ENCODE results near the gene PATJ.
"Not testable (repeated sequence)": the region's sequence is repeated elsewhere in the genome, so short reads cannot be mapped to it uniquely, and the experiment has no call there.

The PATJ gene, protein sequence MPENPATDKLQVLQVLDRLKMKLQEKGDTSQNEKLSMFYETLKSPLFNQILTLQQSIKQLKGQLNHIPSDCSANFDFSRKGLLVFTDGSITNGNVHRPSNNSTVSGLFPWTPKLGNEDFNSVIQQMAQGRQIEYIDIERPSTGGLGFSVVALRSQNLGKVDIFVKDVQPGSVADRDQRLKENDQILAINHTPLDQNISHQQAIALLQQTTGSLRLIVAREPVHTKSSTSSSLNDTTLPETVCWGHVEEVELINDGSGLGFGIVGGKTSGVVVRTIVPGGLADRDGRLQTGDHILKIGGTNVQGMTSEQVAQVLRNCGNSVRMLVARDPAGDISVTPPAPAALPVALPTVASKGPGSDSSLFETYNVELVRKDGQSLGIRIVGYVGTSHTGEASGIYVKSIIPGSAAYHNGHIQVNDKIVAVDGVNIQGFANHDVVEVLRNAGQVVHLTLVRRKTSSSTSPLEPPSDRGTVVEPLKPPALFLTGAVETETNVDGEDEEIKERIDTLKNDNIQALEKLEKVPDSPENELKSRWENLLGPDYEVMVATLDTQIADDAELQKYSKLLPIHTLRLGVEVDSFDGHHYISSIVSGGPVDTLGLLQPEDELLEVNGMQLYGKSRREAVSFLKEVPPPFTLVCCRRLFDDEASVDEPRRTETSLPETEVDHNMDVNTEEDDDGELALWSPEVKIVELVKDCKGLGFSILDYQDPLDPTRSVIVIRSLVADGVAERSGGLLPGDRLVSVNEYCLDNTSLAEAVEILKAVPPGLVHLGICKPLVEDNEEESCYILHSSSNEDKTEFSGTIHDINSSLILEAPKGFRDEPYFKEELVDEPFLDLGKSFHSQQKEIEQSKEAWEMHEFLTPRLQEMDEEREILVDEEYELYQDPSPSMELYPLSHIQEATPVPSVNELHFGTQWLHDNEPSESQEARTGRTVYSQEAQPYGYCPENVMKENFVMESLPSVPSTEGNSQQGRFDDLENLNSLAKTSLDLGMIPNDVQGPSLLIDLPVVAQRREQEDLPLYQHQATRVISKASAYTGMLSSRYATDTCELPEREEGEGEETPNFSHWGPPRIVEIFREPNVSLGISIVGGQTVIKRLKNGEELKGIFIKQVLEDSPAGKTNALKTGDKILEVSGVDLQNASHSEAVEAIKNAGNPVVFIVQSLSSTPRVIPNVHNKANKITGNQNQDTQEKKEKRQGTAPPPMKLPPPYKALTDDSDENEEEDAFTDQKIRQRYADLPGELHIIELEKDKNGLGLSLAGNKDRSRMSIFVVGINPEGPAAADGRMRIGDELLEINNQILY (N-terminal part only)

DNA sequence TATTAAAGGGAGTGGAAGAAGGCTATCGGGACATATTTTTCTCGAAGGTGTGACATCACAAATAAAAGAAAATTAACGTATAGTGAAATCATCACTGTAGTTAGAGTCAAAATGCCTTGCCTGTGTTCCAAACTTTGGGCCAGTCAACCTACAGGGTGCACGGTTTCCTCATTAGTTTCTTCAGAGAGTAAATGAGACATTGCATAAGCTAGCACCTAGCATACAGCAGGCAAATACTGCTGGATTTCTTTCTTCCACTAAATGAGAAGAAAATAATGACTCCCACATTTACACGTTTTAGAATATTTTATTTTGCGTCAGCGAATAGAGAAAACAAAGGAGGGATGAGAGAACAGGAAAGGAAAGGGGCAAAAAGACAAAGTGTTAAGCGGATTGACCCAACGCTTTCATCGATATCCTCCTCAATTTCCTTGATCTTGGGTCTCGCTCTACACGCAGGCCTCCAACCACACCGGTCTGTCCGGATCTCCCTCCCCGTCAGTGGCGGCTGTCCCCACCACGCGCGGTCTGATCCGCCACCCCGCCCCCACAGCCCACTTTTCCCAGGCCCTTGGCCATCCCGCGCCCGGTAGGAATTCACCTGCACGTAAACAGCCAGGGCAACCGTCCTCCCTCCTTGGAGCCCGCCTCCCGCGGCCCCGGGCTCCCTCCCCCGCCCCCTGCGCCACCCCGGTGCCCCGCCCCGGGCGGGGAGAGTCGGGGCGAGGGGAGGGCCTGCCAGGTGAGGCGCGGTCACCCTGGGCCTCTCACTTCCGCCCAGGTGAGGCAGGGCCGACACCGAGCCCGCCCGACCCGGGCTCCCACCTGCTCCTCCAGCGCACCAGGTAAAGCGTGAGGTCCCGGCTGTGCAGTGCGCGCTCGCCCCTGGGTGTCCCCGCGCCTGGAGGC, at the start of gene PATJ:
TSS of gene PATJ (plus strand) at position 770 of the 909 bp plus-strand sequence. CDS start 20,413 bp downstream, outside the sequence.
- in situ Hi-C loops (cut with MboI; ENCODE audit: low sequenced_read_pairs) = no loop called here

DNA sequence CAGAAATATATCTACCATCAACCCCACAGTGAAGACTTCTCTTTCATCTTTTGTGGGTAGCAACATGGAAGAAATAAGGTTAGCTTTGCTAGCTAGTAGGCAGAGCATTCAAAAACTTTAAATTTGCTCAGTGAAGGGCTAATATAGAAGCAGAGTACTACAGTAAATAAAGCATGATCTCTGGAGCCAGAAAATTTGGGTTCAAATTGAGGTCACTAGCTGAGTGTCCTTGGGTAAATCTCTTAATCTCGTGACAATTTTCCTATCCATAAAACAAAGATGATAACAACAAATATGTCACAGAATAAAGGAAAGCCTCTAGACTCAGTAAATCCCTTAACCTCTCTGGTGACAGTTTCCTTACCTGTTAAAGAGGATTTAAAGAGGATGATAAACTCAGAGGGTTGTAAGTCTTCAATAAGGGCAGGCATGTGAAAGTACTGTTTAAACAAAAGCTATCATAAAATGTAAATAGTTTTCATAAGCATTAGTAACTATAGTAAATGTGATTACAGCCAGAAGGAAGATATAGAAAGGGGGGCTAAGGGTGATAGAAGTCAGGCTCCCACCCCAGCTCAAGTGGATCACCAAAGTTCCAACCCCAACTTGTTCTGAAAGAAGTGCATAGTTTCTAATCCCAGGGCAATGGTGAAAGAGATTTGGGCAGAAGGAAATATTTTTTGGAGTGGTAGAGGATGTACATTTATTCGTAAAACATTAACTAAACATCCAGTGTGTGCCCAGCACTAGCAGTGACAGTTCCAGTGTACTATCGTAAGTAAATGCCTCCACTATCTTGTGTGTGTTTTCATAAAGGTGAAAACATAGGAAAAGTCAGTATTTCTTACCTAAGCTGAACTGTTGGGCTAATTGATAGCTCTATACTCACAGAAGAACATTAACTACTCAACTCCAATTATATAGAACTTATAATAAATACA, 42.1 kb upstream of the PATJ start:
- in situ Hi-C loops (cut with MboI; ENCODE audit: low sequenced_read_pairs) = no loop called here

DNA sequence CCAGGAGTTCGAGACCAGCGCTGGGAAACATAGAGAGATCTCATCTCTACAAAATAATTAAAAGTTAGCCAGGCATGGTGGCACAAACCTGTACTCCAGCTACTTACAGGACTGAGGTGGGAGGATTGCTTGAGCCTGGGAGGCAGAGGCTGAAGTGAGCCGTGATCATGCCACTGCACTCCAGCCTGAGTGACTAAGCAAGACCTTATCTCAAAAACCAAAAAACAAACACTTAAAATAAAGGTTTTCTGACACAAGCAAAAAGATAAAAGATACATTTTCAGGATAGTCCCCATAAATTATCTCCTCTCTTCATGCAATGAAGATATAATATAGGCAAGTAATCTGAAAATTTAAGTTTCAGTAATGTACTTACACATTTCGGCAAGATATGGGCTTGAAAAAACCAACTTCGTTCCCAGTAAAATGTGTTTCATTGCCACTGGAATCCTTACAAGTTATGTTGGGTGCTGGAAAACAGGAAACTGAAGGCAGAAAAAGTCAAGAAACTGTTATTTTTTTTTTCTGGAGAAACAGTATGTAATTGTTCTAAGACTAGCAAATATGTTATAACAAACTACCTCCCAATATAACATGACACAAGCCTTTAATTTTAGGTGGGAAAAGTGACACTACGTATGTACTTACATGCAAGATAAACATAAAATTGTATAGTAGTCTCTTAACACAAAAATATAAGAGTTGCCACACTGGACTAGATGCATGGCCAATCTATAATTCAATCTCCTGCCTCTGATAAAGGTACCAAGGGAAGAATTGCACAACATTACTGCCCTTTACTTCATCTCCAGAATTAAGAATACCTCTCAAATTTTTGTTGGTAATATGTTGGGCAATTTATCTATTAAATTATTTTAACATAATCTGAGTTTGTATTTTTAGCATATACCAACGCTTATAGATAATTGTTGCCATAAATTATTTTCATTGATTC, 33.0 kb upstream of the PATJ start:
- in situ Hi-C loops (cut with MboI; ENCODE audit: low sequenced_read_pairs) = no loop called here

DNA sequence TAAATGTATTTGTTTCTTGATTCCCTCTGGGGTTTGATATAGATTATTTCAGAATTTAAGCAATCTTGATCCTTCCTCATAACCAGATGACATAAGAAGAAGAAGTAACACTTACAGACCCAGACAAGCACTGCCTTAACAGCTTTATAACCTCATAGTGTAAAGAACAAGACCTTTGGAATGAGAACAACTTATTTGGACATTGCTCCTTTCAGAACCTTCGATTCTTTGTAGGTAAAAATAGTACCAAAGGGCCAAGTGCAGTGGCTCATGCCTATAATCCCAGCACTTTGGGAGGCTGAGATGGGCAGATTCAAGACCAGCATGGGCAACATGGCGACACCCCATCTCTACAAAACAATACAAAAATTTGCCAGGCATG, 32.4 kb upstream of the PATJ start:
- in situ Hi-C loops (cut with MboI; ENCODE audit: low sequenced_read_pairs) = no loop called here

DNA sequence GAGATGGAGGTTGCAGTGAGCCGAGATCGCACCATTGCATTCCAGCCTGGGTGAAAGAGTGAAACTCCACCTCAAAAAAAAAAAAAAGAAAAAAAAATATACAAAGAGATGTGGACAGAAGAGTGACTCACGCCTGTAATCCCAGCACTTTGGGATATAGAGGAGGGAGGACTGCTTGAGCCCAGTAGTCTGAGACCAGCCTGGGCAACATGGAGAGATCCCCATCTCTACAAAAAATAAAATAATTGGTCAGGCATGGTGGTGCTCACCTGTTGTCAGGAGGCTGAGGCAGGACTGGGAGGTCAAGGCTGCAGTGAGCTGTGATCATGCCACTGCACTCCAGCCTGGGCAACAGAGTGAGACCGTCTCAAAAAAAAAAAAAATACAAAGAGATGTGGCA, 31.0 kb upstream of the PATJ start:
- in situ Hi-C loops (cut with MboI; ENCODE audit: low sequenced_read_pairs) = not testable (repeated sequence)

DNA sequence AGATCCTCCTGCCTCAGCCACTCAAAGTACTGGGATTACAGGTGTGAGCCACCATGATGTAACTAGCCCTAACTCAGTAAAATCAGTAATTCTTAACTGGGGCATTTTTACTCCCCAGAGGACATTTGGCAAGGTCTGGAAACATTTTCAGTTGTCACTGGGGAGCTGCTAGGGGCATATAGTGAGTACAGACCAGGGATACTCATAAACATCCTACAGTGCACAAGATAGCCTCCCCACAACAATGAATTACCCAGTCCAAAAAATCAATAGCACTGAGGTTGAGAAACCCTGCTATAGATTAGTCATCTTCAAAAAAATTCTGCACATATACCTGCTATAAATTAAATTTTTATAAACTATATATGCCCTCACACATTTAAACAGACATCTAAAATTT, 30.3 kb upstream of the PATJ start:
- in situ Hi-C loops (cut with MboI; ENCODE audit: low sequenced_read_pairs) = no loop called here

DNA sequence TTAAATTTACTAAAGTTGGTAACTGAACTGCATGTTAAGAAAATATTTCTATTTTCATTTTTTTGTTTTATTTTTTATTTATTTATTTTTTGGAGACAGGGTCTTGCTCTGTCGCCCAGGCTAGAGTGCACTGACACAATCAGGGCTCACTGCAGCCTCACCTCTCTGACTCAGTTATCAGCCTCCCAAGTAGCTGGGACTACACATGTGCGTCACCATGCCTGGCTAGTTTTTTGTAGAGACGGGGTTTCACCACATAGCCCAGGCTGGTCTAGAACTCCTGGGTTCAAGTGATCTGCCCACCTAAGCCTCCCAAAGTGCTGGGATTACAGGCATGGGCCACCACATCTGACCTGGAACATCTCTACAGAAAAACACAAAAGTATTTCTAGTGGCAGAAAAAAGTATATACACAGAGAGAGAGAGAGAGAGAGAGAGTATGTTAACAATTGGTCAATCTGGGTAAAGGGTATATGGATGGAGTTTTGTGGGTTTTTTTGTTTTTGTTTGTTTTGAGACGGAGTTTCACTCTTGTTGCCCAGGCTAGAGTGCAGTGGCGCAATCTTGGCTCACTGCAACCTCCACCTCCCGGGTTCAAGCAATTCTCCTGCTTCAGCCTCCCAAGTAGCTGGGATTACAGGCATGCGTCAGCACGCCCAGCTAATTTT, 23.1 kb upstream of the PATJ start:
- in situ Hi-C loops (cut with MboI; ENCODE audit: low sequenced_read_pairs) = not testable (repeated sequence)

DNA sequence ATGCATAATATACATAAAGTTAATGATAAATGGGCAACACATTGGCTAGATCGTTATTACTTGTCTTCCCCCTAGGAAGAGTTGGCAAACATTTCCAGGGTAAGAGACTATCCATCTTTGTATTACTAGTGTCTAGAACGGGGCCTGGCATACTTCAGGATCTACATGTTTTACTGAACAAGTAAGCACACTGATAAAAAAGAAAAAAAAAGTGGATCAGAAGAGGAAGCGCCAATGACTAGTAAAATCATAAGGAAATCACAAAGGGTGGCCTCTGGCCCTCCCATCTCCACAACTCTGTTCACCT, 17.8 kb upstream of the PATJ start:
- in situ Hi-C loops (cut with MboI; ENCODE audit: low sequenced_read_pairs) = no loop called here

DNA sequence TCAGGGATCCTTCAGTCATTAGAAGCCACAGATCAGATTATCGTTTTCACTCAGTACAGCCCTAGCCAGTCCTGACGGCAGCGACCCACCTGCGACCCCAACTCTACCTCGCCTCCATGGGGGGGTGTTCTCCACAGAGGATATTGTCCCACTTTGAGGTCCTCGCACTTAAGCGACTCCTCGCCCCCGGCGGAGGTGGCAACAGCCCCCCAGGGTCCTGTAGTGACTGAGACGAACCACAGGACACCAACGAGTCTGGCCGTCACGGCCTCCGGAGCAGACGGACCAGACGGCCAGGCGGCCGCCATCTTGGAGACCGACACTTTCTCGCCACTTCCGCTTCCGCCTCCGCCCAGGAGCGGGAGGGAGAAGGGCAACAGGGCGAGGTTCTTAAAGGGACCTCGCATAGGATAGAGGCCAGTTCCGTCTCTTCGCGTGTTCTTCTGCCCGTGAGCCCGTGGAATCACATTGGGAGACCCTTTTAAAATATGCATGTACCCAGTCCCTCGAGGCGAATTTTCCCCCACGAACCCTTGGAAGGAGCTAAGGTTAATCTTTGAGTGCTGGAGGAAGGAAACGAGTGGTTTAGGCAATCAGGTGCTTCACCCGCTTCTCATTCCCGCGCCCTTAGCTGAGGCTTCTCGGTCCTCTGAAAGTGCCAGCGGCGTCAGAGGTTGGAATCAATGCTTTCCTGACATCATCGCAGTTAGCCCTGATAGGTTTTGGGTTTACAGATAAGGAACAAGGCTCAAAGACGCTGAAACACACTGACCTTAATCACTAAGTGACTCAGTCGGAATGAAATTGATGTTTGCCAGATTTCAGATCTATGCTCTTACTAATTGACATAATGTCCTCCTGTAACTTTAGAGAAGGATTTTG, 17.2 kb upstream of the PATJ start, which contains the start of gene TM2D1:
TSS of gene TM2D1 (minus strand) at position 329 of the 882 bp plus-strand sequence. CDS start at position 308, 21 bp downstream.
- in situ Hi-C loops (cut with MboI; ENCODE audit: low sequenced_read_pairs) = no loop called here

DNA sequence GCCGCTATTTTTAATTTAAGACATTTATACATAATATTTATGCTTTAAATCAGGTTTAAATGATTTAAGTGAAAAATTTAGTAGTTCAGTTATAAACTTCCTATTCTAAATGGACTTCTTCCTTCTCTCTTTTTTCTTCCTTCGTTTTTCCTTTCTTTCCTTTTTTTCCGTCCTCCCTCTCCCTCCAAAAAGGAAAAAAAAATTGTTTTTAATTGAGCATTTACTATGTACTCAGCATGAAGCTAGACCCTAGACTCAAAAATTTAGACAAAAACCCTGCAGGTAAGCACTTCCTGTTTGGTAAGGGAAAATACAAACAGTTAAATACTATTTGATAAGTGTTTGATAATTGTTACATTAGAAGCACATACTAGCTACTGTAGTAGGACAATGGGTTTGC, 14.7 kb upstream of the PATJ start:
- in situ Hi-C loops (cut with MboI; ENCODE audit: low sequenced_read_pairs) = no loop called here

DNA sequence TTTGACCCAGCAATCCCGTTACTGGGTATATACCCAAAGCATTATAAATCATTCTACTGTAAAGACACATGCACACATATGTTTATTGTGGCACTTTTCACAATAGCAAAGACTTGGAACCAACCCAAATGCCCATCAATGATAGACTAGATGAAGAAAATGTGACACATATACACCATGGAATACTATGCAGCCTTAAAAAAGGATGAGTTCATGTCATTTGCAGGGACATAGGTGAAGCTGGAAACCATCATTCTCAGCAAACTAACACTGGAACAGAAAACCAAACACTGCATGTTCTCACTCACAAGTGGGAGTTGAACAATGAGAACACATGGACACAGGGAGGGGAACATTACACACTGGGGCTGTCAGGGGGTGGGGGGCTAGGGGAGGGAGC, 11.6 kb upstream of the PATJ start:
- in situ Hi-C loops (cut with MboI; ENCODE audit: low sequenced_read_pairs) = not testable (repeated sequence)

DNA sequence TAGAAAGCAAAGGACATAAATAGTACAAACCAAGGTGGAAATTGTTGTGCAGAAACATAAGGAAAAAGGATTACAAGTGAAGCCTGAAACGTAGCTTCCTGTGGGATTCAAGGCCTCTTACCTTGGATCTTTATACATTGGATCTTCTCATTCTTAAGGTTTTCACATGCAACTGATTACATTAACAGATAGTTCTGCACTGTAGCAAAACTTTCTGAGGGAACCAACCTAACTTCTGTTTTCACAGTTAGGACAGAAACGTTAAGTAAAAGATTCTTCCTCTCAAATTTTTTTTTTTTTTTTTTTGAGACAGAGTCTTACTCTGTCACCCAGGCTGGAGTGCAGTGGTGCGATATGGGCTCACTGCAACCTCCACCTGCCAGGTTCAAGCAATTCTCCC, 9.6 kb upstream of the PATJ start:
- in situ Hi-C loops (cut with MboI; ENCODE audit: low sequenced_read_pairs) = no loop called here

DNA sequence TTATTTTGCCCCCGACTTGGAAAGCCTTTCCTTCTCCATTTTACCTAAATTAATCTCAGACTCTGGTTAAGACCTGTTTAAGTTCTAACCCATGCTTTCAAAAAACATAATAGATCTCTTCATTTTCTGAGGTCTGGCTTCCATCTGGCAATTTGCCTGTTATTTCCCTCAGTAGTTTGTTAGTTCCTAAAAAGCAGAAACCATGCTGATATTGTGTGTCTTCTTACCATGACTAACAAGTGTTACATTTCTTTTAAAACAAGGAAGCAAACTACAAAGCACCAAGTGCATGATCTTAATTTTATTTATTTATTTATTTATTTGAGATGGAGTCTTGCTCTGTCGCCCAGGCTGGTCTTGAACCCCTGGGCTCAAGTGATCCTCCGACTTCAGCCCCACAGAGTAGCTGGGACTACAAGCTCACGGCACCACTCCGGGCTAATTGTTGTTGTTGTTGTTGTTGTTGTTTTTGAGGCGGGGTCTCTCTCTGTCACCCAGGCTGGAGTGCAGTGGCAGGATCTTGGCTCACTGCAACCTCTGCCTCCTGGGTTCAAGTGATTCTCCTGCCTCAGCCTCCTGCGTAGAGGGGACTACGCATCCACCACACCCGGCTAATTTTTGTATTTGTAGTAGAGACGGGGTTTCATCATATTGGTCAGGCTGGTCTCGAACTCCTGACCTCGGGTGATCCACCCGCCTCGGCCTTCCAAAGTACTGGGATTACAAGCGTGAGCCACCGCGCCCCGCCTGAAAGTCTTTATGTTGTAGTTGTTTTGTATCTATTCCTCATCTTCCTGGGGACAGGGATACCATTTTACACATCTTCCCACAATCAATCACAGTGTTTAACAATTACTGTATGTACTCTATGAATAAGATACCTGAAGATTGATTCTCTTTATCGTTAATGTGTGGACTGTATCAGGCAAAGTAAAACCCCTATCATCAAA, 1.3 kb upstream of the PATJ start:
- in situ Hi-C loops (cut with MboI; ENCODE audit: low sequenced_read_pairs) = no loop called here

DNA sequence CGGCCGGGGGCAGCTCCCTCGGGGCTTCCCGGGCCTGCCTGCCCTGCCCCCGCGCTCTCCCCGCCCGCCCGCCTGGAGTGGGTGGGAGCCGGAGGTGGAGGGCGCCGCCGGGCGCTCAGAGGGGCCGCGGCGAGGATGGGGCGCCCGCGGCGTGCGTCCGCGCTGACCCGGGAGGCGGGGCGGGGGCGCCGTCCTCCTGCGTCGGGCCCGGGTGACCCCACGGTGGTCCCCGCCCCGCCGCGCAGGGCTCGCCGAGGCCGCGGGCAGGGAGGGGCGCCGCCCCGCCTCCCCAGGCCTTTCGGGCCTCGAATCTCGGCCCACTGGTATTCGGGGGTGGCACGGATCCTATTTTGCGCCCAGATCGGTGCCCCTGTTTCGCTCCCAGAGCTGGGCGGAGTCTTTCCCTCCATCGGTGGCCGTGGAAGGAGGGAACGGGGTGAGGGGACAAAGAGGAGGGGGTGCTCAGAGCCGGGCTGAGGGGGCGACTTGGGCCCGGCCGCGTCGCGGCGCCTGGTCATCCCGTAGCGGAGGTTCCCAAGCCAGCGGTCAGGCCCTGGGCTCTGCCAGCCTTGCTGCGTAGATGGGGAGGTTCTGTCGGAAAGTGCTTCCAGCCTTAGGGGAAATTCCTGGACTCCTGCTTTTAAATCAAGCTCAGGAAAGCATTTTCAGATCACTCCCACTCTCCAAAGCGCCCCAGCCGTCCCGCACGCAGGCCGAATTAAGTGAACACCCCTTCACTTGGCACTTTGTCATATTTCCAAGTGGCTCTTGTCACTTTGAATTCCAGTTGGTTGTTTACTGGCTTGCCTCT, 545 bp downstream of the PATJ start:
- in situ Hi-C loops (cut with MboI; ENCODE audit: low sequenced_read_pairs) = no loop called here

DNA sequence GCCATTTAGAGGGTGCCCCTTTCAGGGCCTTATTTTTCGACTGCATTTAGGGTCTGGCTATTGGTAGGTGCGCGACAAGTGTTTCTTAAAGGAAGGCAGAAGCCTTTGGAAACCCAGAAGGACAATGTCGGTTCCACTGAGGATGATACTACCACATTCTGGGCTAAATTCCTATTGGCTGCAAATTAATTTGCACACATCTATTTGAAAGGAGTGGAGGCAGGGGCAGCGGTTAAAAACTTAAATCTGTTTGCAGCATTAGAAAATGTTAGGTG, 1.1 kb downstream of the PATJ start:
- in situ Hi-C loops (cut with MboI; ENCODE audit: low sequenced_read_pairs) = no loop called here
